Hematopoietic multipotent progenitor cell (in vitro differentiated cells): ENCODE measurements around the gene EGLN3. TPM values are rescaled to one million over a fixed set of nuclear protein-coding genes. Genes with fewer than 3 reads are reported as not detected.
"Not testable (repeated sequence)": the region's sequence is repeated elsewhere in the genome, so short reads cannot be mapped to it uniquely, and the experiment has no call there.

Source experiments
- DNase-seq, 3 donors: peaks; one replicate each; pipeline ENCODE4 v3.0.0-alpha.2; 2011 to 2015; ENCODE audit warnings: low read depth in 2 of 3, low spot score in 2 of 3
- total RNA-seq: library from RNA; depleted of rRNA; stranded (reverse); fragments of >200 nt; gene quantifications from one replicate; pipeline ENCODE4 v1.2.3, GENCODE V29; 2012

EGLN3 gene
- total RNA-seq = 9.4 TPM

DNA sequence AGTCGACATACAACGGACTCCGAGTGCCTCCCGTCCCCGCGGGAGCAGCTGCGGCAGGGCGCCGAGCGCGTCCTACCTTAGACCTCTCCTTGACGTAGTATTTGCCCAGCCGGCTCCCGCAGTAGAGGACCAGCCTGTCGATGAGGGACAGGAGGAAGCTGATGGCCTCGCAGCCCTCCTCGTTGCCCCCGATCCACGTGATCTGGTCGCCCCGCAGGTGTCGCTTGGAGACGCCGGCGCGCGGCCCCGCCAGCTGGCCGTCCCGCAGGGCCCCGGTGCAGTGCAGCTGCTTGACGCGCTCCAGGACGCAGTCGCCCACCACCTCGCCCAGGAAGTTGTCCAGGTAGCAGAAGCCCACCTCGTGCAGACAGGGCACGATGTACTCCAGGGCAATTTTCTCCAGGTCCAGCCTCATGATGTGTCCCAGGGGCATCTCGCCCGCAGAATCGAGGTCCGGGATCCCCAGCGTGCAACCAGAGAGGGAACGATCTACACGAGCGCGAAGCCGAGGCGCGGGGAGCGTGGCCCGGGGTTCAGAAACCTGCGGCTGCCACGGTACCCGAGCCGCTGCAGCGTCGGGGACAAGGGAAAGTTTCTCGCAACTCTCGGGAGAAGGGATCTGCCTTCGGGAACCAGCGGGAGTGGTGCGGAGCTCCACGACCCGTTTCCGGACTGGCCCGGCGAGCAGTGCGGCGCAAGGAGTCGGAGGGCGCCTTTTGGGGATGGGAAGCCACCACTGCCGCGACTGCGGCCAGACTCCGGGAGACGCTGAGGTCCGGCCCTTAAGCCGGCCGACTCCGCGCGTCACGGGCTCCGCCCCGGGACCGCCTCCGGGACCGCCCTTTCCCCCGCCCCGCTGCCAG is at the start of gene EGLN3:
TSS of gene EGLN3 (minus strand) at position 755 of the 863 bp plus-strand sequence. CDS start at position 433, 322 bp downstream.
- peak in 2 of 3 donors; percentile 56 to 60 for DNase-seq

- DNase-seq = no peak
Observed at GRCh38 chr14:34000396-34000795, 49.5 kb upstream of the EGLN3 start.

- DNase-seq = no peak
Observed at GRCh38 chr14:33999771-34000291, 49.0 kb upstream of the EGLN3 start.

- peak in 1 of 3 donors; percentile 14 for DNase-seq
Observed at GRCh38 chr14:33997611-33998010, 46.7 kb upstream of the EGLN3 start.

DNA sequence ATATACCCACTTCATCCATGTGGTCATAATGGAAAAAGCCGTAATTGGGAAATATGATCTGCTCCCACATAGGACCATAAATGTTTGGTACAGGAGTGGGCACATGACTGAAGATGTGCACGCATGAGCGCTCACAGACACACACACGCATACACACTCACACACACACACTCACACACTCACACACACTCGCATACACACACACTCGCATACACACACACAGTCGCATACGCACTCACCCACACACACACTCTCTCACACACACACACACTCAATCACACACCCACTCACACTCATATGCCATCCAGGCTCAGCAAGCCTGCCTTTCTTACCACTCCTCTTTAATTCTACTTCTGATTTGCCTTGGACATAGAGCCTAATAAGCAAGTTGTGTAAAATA is 45.6 kb upstream of the EGLN3 start:
- no peak for DNase-seq

DNA sequence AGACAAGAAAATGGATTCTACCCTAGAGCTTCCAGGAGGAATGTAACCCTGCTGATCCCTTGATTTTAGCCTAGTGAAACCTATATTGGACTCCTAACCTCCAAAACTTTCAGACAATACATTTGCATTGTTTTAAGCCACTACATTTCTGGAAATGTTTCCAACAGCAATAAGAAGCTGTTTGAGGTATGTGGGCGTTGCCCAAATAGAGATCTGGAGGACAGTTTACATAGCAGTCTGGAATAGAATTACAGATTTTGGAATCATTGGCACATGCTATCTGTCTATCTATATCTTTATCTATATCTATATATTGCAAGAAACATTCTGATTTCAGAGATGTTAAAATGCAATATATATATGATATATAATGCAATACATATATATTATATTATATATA is 42.4 kb upstream of the EGLN3 start:
- no peak for DNase-seq

DNA sequence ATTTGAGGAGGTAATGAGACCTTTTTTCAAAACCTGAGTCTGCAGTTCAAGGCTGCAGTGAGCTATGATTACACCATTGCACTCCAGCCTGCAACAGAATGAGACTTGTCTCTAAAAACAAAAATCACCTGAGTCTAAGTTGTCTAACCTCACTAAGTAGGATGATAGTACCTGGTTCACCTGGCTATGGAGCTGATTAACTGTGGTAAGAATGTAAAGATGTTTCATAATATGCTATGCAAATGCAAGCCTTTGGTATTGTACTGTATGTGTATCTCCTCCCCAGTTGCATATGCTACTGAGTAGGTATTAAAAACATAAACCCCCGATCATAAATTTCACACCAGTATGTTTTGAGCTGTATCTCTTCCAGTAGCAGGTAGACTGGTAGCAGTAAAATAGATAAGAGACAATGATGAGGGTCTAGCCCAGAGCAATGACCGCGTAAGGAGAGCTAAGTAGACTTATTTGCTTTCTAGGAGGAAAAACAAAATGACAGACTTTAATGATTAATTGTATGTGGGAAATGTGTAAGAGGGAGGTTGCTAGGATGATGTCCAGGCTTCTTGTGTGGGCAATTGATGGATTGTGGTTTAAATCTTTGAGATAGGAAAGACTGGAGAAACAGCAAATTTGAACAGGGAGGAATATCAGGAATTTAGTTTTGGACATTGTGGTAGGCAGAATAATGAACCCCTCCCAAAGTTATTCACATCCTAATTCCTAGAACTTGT is 41.6 kb upstream of the EGLN3 start:
- DNase-seq = no peak

- DNase-seq = no peak
Observed at GRCh38 chr14:33990790-33991189, 39.9 kb upstream of the EGLN3 start.

DNA sequence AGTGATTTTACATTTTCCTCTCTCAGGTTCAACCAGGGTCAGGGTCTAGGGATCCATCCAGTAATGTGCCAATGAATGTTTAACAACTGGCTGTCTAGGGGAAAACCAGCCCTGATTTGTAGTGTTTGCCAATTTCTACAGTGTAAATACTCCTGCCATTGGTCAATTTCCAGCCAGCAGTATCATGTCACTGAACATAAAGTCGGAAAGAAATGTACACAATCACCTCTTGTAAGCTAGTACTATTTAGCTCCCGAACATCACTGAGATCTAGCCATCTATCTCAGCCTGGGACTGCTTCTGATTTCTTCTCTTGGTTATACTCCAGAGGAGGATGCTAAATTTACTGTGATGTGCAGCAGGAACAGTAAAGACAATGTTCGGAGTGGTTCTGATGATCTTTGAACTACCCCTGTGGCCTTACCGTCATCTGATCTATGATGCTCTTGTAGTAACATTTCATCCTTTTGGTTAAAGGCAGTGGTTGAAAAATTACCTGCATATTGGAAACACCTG is 36.7 kb upstream of the EGLN3 start:
- DNase-seq = no peak

DNA sequence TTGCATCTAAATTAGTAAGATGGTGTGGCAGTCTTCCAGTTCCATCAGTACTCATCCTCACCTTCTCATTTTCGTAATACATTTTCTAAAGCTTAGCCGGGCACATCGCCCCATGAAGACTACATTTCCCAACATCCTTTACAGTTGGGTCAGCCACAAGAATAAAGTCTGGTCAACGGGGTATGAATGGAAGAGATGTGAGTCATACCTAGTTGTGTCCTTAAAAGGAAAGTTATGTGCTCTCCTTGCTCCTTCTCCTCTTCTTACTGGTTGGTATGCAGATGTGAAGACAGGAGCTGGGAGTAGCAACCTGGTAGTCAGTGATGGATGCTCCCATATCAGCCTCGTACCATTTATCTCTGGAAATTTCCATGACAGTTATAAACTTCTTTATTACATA is 35.9 kb upstream of the EGLN3 start:
- no peak for DNase-seq

GRCh38 chr14:33985242-33985641 is 34.4 kb upstream of the EGLN3 start:
- DNase-seq = no peak

- DNase-seq = peak in 1 of 3 donors; percentile 44
Observed at GRCh38 chr14:33979613-33980276, 28.9 kb upstream of the EGLN3 start.

DNA sequence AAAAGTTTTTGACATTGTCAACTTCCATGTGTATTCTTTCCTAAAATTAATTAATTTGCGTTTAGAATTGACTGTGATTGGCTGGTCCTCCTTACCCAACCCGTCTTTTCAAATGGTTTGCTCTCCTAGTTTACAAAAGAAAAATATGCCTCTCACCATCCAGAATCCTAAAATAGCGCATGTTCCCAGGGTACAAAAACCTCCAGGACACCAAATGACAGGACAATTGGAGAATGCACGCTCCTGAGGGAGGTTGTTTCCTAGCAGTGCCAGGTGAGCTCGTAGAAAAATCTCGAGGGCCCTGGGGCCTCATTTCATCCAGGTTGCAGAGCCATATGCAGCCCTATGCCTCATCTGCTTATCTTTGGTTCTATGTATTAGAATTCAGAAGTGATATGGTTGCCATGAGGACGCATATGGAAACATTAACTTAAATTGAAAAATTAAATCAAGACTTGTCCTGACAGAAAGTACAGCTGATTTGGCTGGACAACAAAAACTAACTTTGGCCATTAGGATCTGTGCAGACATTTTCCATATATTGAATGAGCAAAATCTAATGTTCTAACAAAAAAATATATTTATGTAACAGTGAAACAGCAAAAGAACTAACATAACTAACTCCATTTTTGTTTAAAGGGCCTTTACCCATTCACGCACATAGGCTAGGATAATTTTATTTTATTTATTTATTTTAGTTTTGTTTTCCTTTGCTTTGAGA is 28.2 kb upstream of the EGLN3 start:
- DNase-seq = no peak

- DNase-seq = no peak
Observed at GRCh38 chr14:33972583-33973081, 21.8 kb upstream of the EGLN3 start.

DNA sequence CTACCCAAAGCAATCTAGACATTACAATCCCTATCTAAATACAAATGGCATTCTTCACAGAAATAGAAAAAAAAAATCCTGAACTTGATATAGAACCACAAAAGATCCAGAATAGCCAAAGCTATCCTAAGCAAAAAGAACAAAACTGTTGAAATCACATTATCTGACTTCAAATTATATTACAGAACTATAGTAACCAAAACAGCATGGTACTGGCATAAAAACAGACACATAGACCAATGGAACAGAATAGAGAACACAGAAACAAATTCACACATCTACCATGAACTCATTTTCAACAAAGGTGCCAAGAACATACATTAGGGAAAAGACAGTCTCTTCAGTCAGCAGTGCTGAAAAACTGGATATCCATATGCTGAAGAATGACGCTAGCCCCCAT is 19.0 kb upstream of the EGLN3 start:
- DNase-seq = not testable (repeated sequence)

GRCh38 chr14:33968722-33969121 is 17.8 kb upstream of the EGLN3 start:
- DNase-seq = no peak

DNA sequence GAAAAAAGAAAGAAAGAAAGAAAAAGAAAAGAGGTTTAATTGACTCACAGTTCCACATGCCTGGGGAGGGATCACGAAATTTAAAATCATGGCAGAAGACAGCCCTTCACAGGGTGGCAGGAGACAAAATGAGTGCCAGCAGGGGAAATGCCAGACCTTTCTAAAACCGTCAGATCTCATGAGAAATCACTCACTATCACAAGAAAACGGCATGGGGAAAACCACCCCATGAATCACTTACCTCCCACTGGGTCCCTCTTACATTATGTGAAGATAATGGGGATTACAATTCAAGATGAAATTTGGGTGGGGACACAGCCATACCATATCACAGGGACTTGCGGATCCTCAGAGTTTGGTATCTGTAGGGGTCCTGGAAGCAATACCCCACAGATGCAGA is 16.3 kb upstream of the EGLN3 start:
- DNase-seq = no peak

- DNase-seq = no peak
Observed at GRCh38 chr14:33966276-33966675, 15.4 kb upstream of the EGLN3 start.

- no peak for DNase-seq
Observed at GRCh38 chr14:33964599-33965317, 13.9 kb upstream of the EGLN3 start.
